HCT116 (cell line): ENCODE measurements around the gene RNF148. TPM values are rescaled to one million over a fixed set of nuclear protein-coding genes. Genes with fewer than 3 reads are reported as not detected.

Experiments
- ATAC-seq: fragments of 200-7000 bp; cut with Tn5 transposase; 2 replicates; pipeline ENCODE4 v1.9.1; 2020; ENCODE audit warnings: mild to moderate bottlenecking, moderate library complexity
- BruUV-seq: library from RNA; stranded (reverse); fragments of 400-500 nt; replicated peaks from 2 replicates; lab custom pipeline; 2021; lab: Mats Ljungman, UMichigan
- CTCF ChIA-PET: fragments of 300-600 bp; sonication (Branson Sonifier 250); formaldehyde crosslinking; loops from one replicate; lab custom pipeline; 2021; ENCODE audit warnings: antibody characterized with exemption; lab: Charles Lee
- POLR2A ChIA-PET: fragments of 300-600, 350-600 bp; sonication (Branson Sonifier 250); formaldehyde crosslinking; loops from one replicate; lab custom pipeline; 2021; ENCODE audit warnings: antibody characterized with exemption; lab: Charles Lee
- RAD21 ChIA-PET, 2 experiments: fragments of 300-600 bp; sonication (Branson Sonifier 250); formaldehyde crosslinking; loops; one replicate each; lab custom pipeline; 2023; ENCODE audit warnings: low total read pairs in 2 of 2; ENCODE audit not compliant: uncharacterized antibody in 2 of 2, unreplicated experiment in 2 of 2, low non-redundant PET in 1 of 2; lab: Charles Lee
- DNase-seq: peaks from one replicate; pipeline ENCODE4 v3.0.0-alpha.2; 2010; ENCODE audit warnings: low read depth, low spot score
- H2AFZ ChIP-seq: fragments of 200-600 bp; shearing (Covaris generic), sonication (generic); 2 replicates; pipeline ENCODE4 v1.6.1; 2017; ENCODE audit warnings: low read depth, mixed run types, mixed read lengths, antibody characterized with exemption, low read length; ENCODE audit not compliant: poor library complexity, severe bottlenecking
- H3K27ac ChIP-seq: 2 replicates; pipeline ENCODE4 v1.5.1; 2012; ENCODE audit warnings: low read depth, low read length
- H3K27me3 ChIP-seq: fragments of 200-600 bp; sonication (generic); 2 replicates; pipeline ENCODE4 v1.6.1; 2016; ENCODE audit warnings: mixed run types, low read length, mixed read lengths; ENCODE audit not compliant: insufficient read depth
- H3K36me3 ChIP-seq, 2 experiments: fragments of 200-500 bp in 1 of 2; fragments of 200-600 bp in 1 of 2; sonication (Bioruptor generic) in 1 of 2; sonication (generic) in 1 of 2; 2 replicates each; pipeline versions ENCODE4 v1.5.1 to v1.6.1; 2014 to 2016; ENCODE audit warnings: low read length in 2 of 2, inconsistent platforms in 1 of 2, mixed read lengths in 1 of 2, mixed run types in 1 of 2; ENCODE audit not compliant: insufficient read depth in 2 of 2, control insufficient read depth in 1 of 2
- H3K4me1 ChIP-seq, 2 experiments: fragments of 200-600 bp in 1 of 2; sonication (generic) in 1 of 2; 2 replicates each; pipeline versions ENCODE4 v1.5.1 to v1.6.1; 2012 to 2017; ENCODE audit warnings: low read length in 2 of 2, inconsistent platforms in 1 of 2, mild to moderate bottlenecking in 1 of 2, mixed read lengths in 1 of 2, mixed run types in 1 of 2, moderate library complexity in 1 of 2; ENCODE audit not compliant: insufficient read depth in 2 of 2, control insufficient read depth in 1 of 2
- H3K4me2 ChIP-seq: fragments of 200-600 bp; sonication (generic); 2 replicates; pipeline ENCODE4 v1.6.1; 2017; ENCODE audit warnings: mixed run types, low read length, mixed read lengths
- H3K4me3 ChIP-seq, 2 experiments: fragments of 200-600 bp in 1 of 2; sonication (generic) in 1 of 2; replicated peaks in 1 of 2; 2 replicates each; pipeline ENCODE4 v1.5.1; 2011 to 2016; ENCODE audit warnings: low read length in 2 of 2, control low read depth in 1 of 2, low read depth in 1 of 2, mild to moderate bottlenecking in 1 of 2, mixed read lengths in 1 of 2, mixed run types in 1 of 2
- H3K79me2 ChIP-seq: fragments of 200-600 bp; sonication (generic); 2 replicates; pipeline ENCODE4 v1.6.1; 2017; ENCODE audit warnings: mild to moderate bottlenecking, mixed run types, low read length, moderate library complexity, mixed read lengths; ENCODE audit not compliant: insufficient read depth
- H3K9ac ChIP-seq: fragments of 200-600 bp; sonication (generic); 2 replicates; pipeline ENCODE4 v1.6.1; 2016; ENCODE audit warnings: low read length, mixed read lengths
- H3K9me2 ChIP-seq: fragments of 200-600 bp; sonication (generic), shearing (Covaris generic); 2 replicates; pipeline ENCODE4 v1.6.1; 2017; ENCODE audit warnings: mixed run types, mild to moderate bottlenecking, moderate library complexity; ENCODE audit not compliant: insufficient read depth
- H3K9me3 ChIP-seq, 2 experiments: fragments of 200-500 bp in 1 of 2; fragments of 200-600 bp in 1 of 2; sonication (Bioruptor generic) in 1 of 2; sonication (generic) in 1 of 2; 2 replicates each; pipeline ENCODE4 v1.6.1; 2014 to 2017; ENCODE audit warnings: low read length in 2 of 2, mixed read lengths in 2 of 2, inconsistent platforms in 1 of 2, low read depth in 1 of 2, mild to moderate bottlenecking in 1 of 2, mixed run types in 1 of 2, moderate library complexity in 1 of 2; ENCODE audit not compliant: control insufficient read depth in 1 of 2, insufficient read depth in 1 of 2
- H4K20me1 ChIP-seq: fragments of 200-600 bp; sonication (generic), shearing (Covaris generic); 2 replicates; pipeline ENCODE4 v1.6.1; 2017; ENCODE audit warnings: mixed run types, mild to moderate bottlenecking, moderate library complexity; ENCODE audit not compliant: insufficient read depth
- CTCF ChIP-seq, 3 experiments: fragments of 200-600 bp in 1 of 3; sonication (generic) in 1 of 3; IDR thresholded peaks in 2 of 3; conservative IDR thresholded peaks in 1 of 3; 2 replicates each; pipeline ENCODE4 v1.5.1; 2012 to 2017; ENCODE audit warnings: low read depth in 2 of 3, low read length in 2 of 3, antibody characterized with exemption in 1 of 3, borderline replicate concordance in 1 of 3, control low read depth in 1 of 3, mild to moderate bottlenecking in 1 of 3, mixed read lengths in 1 of 3, mixed run types in 1 of 3, moderate library complexity in 1 of 3; ENCODE audit not compliant: insufficient read depth in 1 of 3
- EGR1 ChIP-seq: IDR thresholded peaks from 2 replicates; pipeline ENCODE4 v1.6.1; 2012; ENCODE audit warnings: low read depth
- ELF1 ChIP-seq: IDR thresholded peaks from 2 replicates; pipeline ENCODE4 v1.6.1; 2012; ENCODE audit warnings: low read depth, borderline replicate concordance
- EZH2phosphoT487 ChIP-seq: fragments of 200-600 bp; IDR thresholded peaks from 2 replicates; pipeline ENCODE4 v1.6.1; 2018; ENCODE audit warnings: antibody characterized with exemption, borderline replicate concordance
- MAX ChIP-seq: IDR thresholded peaks from 2 replicates; pipeline ENCODE4 v1.6.1; 2012
- RAD21 ChIP-seq: IDR thresholded peaks from 2 replicates; pipeline ENCODE4 v1.6.1; 2012; ENCODE audit warnings: low read depth, mild to moderate bottlenecking
- REST ChIP-seq: IDR thresholded peaks from 2 replicates; pipeline ENCODE4 v1.6.1; 2012; ENCODE audit warnings: low read depth
- SIN3A ChIP-seq: IDR thresholded peaks from 2 replicates; pipeline ENCODE4 v1.6.1; 2012; ENCODE audit warnings: low read depth
- SP1 ChIP-seq: IDR thresholded peaks from 2 replicates; pipeline ENCODE4 v1.6.1; 2012; ENCODE audit warnings: low read depth
- TCF7L2 ChIP-seq: IDR thresholded peaks from 2 replicates; pipeline ENCODE4 v1.7.0; 2011; ENCODE audit warnings: borderline replicate concordance, inconsistent platforms; ENCODE audit not compliant: insufficient read depth, insufficient read length; ENCODE audit errors: extremely low read depth
- YY1 ChIP-seq: IDR thresholded peaks from 2 replicates; pipeline ENCODE4 v1.6.1; 2011; ENCODE audit warnings: low read length, low read depth, moderate library complexity, mild to moderate bottlenecking; ENCODE audit not compliant: insufficient replicate concordance; ENCODE audit errors: extremely low read depth
- ZBTB33 ChIP-seq: IDR thresholded peaks from 2 replicates; pipeline ENCODE4 v1.6.1; 2011; ENCODE audit warnings: mild to moderate bottlenecking, low read length, moderate library complexity; ENCODE audit not compliant: insufficient replicate concordance; ENCODE audit errors: extremely low read depth
- ZFX ChIP-seq: fragments of 450-650 bp; IDR thresholded peaks from 2 replicates; pipeline ENCODE4 v1.6.1; 2017
- ZNF274 ChIP-seq: fragments of 200-500 bp; sonication (Bioruptor generic); IDR thresholded peaks from 2 replicates; pipeline ENCODE4 v1.6.1; 2014; ENCODE audit warnings: mild to moderate bottlenecking, low read depth, low read length, inconsistent platforms
- intact Hi-C: fragments of 100-400 bp; cut with micrococcal nuclease; formaldehyde crosslinking; loops from 2 replicates; pipeline ENCODE4 v1.10.0; 2022
- total RNA-seq: library from RNA; stranded (reverse); gene quantifications from one replicate; pipeline ENCODE4 v1.2.1, GENCODE V29; 2021; ENCODE audit not compliant: unreplicated experiment

Gene RNF148
- total RNA-seq, 1 experiment from 2014 or later = 0.22 TPM

- DNase-seq (no peak), ATAC-seq (no peak)
- H3K27me3 ChIP-seq = no peaks in the 10 kb centered on the region
- no peaks in the 10 kb centered on the region for H4K20me1 ChIP-seq
- no TSS peak for BruUV-seq
- H2AFZ ChIP-seq = no peak overlapping the region
- H3K9me3 ChIP-seq = no peaks in the 10 kb centered on the region
- ChIA-PET RAD21 (no interaction called here), POLR2A (no interaction called here), CTCF (no interaction called here)
- TF ChIP-seq EGR1 (no peak), ZNF274 (no peak), CTCF (IDR thresholded peaks at IDR 0.05 in 2 of 3, conservative IDR thresholded peaks at IDR 0.05 in 1 of 3; ENCODE audit: borderline replicate concordance in 1 of 3, insufficient read depth in 1 of 3, low read depth in 2 of 3, low read length in 2 of 3) (no peak), ZBTB33 (no peak), MAX (no peak), RAD21 (no peak), REST (no peak), SIN3A (no peak), TCF7L2 (no peak), ZFX (no peak), SP1 (no peak), EZH2phosphoT487 (no peak), YY1 (no peak), ELF1 (no peak)
- no peak overlapping the region for H3K27ac ChIP-seq
- no peaks in the 10 kb centered on the region for H3K9me2 ChIP-seq
- H3K4me1 ChIP-seq = peaks cover 9 to 13% of the 10 kb centered on the region in 2 experiments; a peak in 3 of 4 replicates
- no peak overlapping the region for H3K9ac ChIP-seq
- no peak overlapping the region for H3K4me2 ChIP-seq
- intact Hi-C loops = no loop called here
- no peak overlapping the region for H3K4me3 ChIP-seq
- no peaks in the 10 kb centered on the region for H3K36me3 ChIP-seq
- H3K79me2 ChIP-seq = no peaks in the 10 kb centered on the region
Observed at GRCh38 chr7:122674502-122674901, 28.2 kb downstream of the RNF148 start.
